A673 (cell line): Measurements from ENCODE around the gene SLC9A4. TPM values are rescaled to one million over a fixed set of nuclear protein-coding genes. Genes with fewer than 3 reads are reported as not detected.

Source experiments
- BruUV-seq: library from RNA; stranded (reverse); fragments of 400-500 nt; replicated peaks from 2 replicates; lab custom pipeline; 2021; lab: Mats Ljungman, UMichigan
- CTCF ChIA-PET: fragments of 300-600 bp; sonication (Branson Sonifier 250); formaldehyde crosslinking; loops from one replicate; lab custom pipeline; 2022; ENCODE audit warnings: antibody characterized with exemption; lab: Charles Lee
- POLR2A ChIA-PET: fragments of 300-600 bp; sonication (Branson Sonifier 250); formaldehyde crosslinking; loops from one replicate; lab custom pipeline; 2022; ENCODE audit warnings: antibody characterized with exemption; ENCODE audit not compliant: low non-redundant PET; lab: Charles Lee
- DNase-seq: peaks from one replicate; pipeline ENCODE4 v3.0.0-alpha.2; 2015; ENCODE audit warnings: low spot score
- H3K27ac ChIP-seq: fragments of 200-600 bp; sonication (generic); 2 replicates; pipeline ENCODE4 v1.5.1; 2016; ENCODE audit warnings: mixed run types, low read depth, mild to moderate bottlenecking, mixed read lengths, antibody characterized with exemption, low read length; ENCODE audit not compliant: poor library complexity, severe bottlenecking
- H3K27me3 ChIP-seq: fragments of 200-600 bp; sonication (generic); replicated peaks from 2 replicates; pipeline ENCODE4 v1.6.1; 2017; ENCODE audit warnings: mixed run types, low read depth, mild to moderate bottlenecking, mixed read lengths, antibody characterized with exemption, low read length; ENCODE audit not compliant: insufficient read depth, poor library complexity
- H3K36me3 ChIP-seq: fragments of 200-600 bp; sonication (generic); 2 replicates; pipeline ENCODE4 v1.6.1; 2016; ENCODE audit warnings: mixed run types, mild to moderate bottlenecking, mixed read lengths, antibody characterized with exemption, low read length; ENCODE audit not compliant: insufficient read depth, poor library complexity, severe bottlenecking
- H3K4me1 ChIP-seq: fragments of 200-600 bp; sonication (generic); 2 replicates; pipeline ENCODE4 v1.6.1; 2017; ENCODE audit warnings: mixed run types, mild to moderate bottlenecking, mixed read lengths, antibody characterized with exemption, low read length; ENCODE audit not compliant: insufficient read depth, poor library complexity, severe bottlenecking
- H3K4me3 ChIP-seq: fragments of 200-600 bp; sonication (generic); 2 replicates; pipeline ENCODE4 v1.5.1; 2016; ENCODE audit warnings: low read depth, mixed run types, mild to moderate bottlenecking, mixed read lengths, low read length; ENCODE audit not compliant: poor library complexity, severe bottlenecking
- H3K9me3 ChIP-seq: fragments of 200-600 bp; sonication (generic); 2 replicates; pipeline ENCODE4 v1.6.1; 2016; ENCODE audit warnings: mixed run types, low read depth, mild to moderate bottlenecking, mixed read lengths, antibody characterized with exemption, low read length; ENCODE audit not compliant: poor library complexity, severe bottlenecking
- CTCF ChIP-seq: fragments of 300-800, 200-600 bp; sonication (generic); conservative IDR thresholded peaks from 2 replicates; pipeline ENCODE4 v1.5.1; 2017; ENCODE audit warnings: low read depth, mild to moderate bottlenecking, antibody characterized with exemption, low read length, moderate library complexity, mixed read lengths
- EZH2 ChIP-seq: fragments of 200-600 bp; sonication (generic); IDR thresholded peaks from 2 replicates; pipeline ENCODE4 v1.6.1; 2017; ENCODE audit warnings: borderline replicate concordance, low read depth, mild to moderate bottlenecking, mixed read lengths, antibody characterized with exemption, low read length; ENCODE audit not compliant: poor library complexity, severe bottlenecking
- intact Hi-C: fragments of 100-400 bp; cut with micrococcal nuclease; formaldehyde crosslinking; loops from one replicate; pipeline ENCODE4 v1.10.0; 2022; ENCODE audit not compliant: unreplicated experiment
- total RNA-seq: library from RNA; stranded (reverse); gene quantifications from 2 replicates; pipeline ENCODE4 v1.2.3, GENCODE V29; 2021

Gene SLC9A4
- total RNA-seq, 1 experiment from 2014 or later = 0.11 TPM

- BruUV-seq = no TSS peak
- Histone ChIP-seq H3K4me3 (no peak overlapping the region), H3K27me3 (no peaks in the 10 kb centered on the region), H3K27ac (no peak overlapping the region), H3K4me1 (no peaks in the 10 kb centered on the region), H3K36me3 (no peaks in the 10 kb centered on the region), H3K9me3 (peaks cover 7% of the 10 kb centered on the region)
- intact Hi-C loops = no loop called here
- ChIA-PET CTCF (no interaction called here), POLR2A (no interaction called here)
- DNase-seq = no peak
- TF ChIP-seq CTCF (no peak), EZH2 (no peak)
Observed at GRCh38 chr2:102544182-102544581, 71.2 kb downstream of the SLC9A4 start.

GRCh38 chr2:102547462-102547861 is 74.4 kb downstream of the SLC9A4 start:
- no peak for TF ChIP-seq EZH2
- no peak for TF ChIP-seq CTCF
- Histone ChIP-seq H3K27ac (no peak overlapping the region), H3K27me3 (no peaks in the 10 kb centered on the region), H3K4me1 (no peaks in the 10 kb centered on the region), H3K36me3 (no peaks in the 10 kb centered on the region), H3K9me3 (peaks cover 10% of the 10 kb centered on the region), H3K4me3 (no peak overlapping the region)
- no peak for DNase-seq
- ChIA-PET POLR2A (no interaction called here), CTCF (no interaction called here)
- intact Hi-C loops = no loop called here
- BruUV-seq = no TSS peak

- Histone ChIP-seq H3K27ac (no peak overlapping the region), H3K4me1 (no peaks in the 10 kb centered on the region), H3K27me3 (no peaks in the 10 kb centered on the region), H3K4me3 (no peak overlapping the region), H3K36me3 (no peaks in the 10 kb centered on the region), H3K9me3 (peaks cover 10% of the 10 kb centered on the region)
- intact Hi-C loops = no loop called here
- TF ChIP-seq CTCF (no peak), EZH2 (no peak)
- CTCF ChIA-PET = no interaction called here
- DNase-seq = no peak
- BruUV-seq = no TSS peak
- POLR2A ChIA-PET = no interaction called here
Observed at GRCh38 chr2:102549027-102549426, 76.0 kb downstream of the SLC9A4 start.
